Measurements from ENCODE around the gene IZUMO4. TPM values are rescaled to one million over a fixed set of nuclear protein-coding genes. Genes with fewer than 3 reads are reported as not detected.

The IZUMO4 gene
- polyA plus RNA-seq, 1 donor (not counting 4 experiments of a cell fraction or from before 2014, with no cell fraction given): 6.7 TPM

GRCh38 chr19:2079865-2080301, 16.8 kb upstream of the IZUMO4 start:
- Histone ChIP-seq H3K27me3 (ENCODE audit: control insufficient read depth, extremely low read depth, insufficient read depth, low read length) (no peaks in the 10 kb centered on the region), H3K27ac (ENCODE audit: control insufficient read depth, insufficient read depth, low read length) (no peak overlapping the region), H3K9me1 (ENCODE audit: control insufficient read depth, extremely low read depth, insufficient read depth, low read length) (no peaks in the 10 kb centered on the region), H3K4me1 (ENCODE audit: control insufficient read depth, extremely low read depth, insufficient read depth, low read length) (peaks cover 26% of the 10 kb centered on the region), H2AFZ (ENCODE audit: control insufficient read depth, low read length) (no peak overlapping the region), H3K4me2 (ENCODE audit: control insufficient read depth, extremely low read depth, insufficient read depth, low read depth, low read length) (no peak overlapping the region), H3K79me2 (ENCODE audit: control insufficient read depth, insufficient read depth, low read length) (peaks cover 38% of the 10 kb centered on the region), H3K9ac (ENCODE audit: control insufficient read depth, extremely low read depth, insufficient read depth, low read length) (no peak overlapping the region), H3K9me3 (ENCODE audit: control insufficient read depth, low read depth, low read length) (no peaks in the 10 kb centered on the region), H3K36me3 (ENCODE audit: control insufficient read depth in 2 of 2, extremely low read depth in 1 of 2, insufficient read depth in 2 of 2, low read length in 2 of 2) (peaks cover 24 to 39% of the 10 kb centered on the region in 2 experiments), H4K20me1 (ENCODE audit: control insufficient read depth, extremely low read depth, insufficient read depth, low read length) (no peaks in the 10 kb centered on the region), H3K4me3 (ENCODE audit: control insufficient read depth in 2 of 3, extremely low read depth in 1 of 3, insufficient read depth in 2 of 3, low read depth in 1 of 3, low read length in 3 of 3) (no peak overlapping the region)
- TF ChIP-seq EZH2 (IDR thresholded peaks at IDR 0.05; ENCODE audit: low read length): no peak
- TF ChIP-seq, protein P1, sequence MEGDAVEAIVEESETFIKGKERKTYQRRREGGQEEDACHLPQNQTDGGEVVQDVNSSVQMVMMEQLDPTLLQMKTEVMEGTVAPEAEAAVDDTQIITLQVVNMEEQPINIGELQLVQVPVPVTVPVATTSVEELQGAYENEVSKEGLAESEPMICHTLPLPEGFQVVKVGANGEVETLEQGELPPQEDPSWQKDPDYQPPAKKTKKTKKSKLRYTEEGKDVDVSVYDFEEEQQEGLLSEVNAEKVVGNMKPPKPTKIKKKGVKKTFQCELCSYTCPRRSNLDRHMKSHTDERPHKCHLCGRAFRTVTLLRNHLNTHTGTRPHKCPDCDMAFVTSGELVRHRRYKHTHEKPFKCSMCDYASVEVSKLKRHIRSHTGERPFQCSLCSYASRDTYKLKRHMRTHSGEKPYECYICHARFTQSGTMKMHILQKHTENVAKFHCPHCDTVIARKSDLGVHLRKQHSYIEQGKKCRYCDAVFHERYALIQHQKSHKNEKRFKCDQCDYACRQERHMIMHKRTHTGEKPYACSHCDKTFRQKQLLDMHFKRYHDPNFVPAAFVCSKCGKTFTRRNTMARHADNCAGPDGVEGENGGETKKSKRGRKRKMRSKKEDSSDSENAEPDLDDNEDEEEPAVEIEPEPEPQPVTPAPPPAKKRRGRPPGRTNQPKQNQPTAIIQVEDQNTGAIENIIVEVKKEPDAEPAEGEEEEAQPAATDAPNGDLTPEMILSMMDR (optimal IDR thresholded peaks at IDR 0.05 in 1 of 3, IDR thresholded peaks at IDR 0.05 in 1 of 3, conservative IDR thresholded peaks at IDR 0.05 in 1 of 3; ENCODE audit: extremely low read depth in 1 of 3, insufficient read depth in 2 of 3, low read length in 3 of 3): no peak
- FAIRE-seq: no peak
- DNase-seq (ENCODE audit: low read depth, low spot score): no peak
- dilution Hi-C loops (cut with MboI; ENCODE audit: extremely low pct_ligation_motif_present, low sequenced_read_pairs): no loop called here

DNA sequence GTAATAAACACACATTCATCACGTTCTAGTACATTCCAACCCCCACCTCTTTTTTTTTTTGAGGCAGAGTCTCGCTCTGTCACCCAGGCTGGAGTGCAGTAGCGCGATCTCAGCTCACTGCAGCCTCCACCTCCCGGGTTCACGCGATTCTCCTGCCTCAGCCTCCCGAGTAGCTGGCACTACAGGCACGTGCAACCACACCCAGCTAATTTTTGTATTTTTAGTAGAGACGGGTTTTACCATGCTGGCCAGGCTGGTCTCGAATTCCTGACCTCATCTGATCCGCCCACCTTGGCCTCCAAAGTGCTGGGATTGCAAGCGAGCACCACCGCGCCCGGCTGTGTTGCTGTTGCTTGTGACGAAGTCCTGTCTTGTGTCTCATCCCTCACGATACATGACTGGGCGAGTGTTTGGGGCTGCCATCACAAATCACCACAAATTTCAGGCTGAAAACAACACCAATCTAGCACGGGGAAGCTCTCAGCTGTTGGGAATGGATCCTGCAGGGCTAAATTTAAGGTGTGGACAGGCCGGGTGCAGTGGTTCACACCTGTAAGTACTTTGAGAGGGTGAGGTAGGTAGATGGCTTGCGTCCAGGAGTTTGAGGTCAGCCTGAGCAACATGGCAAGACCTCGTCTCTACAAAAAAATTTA, 16.3 kb upstream of the IZUMO4 start:
- H3K27ac ChIP-seq (ENCODE audit: control insufficient read depth, insufficient read depth, low read length): peak overlapping the region; percentile 52
- DNase-seq (ENCODE audit: low read depth, low spot score): no peak
- peaks cover 22 to 33% of the 10 kb centered on the region in 2 experiments for H3K36me3 ChIP-seq (ENCODE audit: control insufficient read depth in 2 of 2, extremely low read depth in 1 of 2, insufficient read depth in 2 of 2, low read length in 2 of 2)

More for the DNA sequence above, 16.3 kb upstream of the IZUMO4 start:
- dilution Hi-C loops (cut with MboI; ENCODE audit: extremely low pct_ligation_motif_present, low sequenced_read_pairs): no loop called here
- Histone ChIP-seq H3K9me1 (ENCODE audit: control insufficient read depth, extremely low read depth, insufficient read depth, low read length) (no peaks in the 10 kb centered on the region), H3K9ac (ENCODE audit: control insufficient read depth, extremely low read depth, insufficient read depth, low read length) (no peak overlapping the region), H3K79me2 (ENCODE audit: control insufficient read depth, insufficient read depth, low read length) (peaks cover 38% of the 10 kb centered on the region), H4K20me1 (ENCODE audit: control insufficient read depth, extremely low read depth, insufficient read depth, low read length) (no peaks in the 10 kb centered on the region), H3K9me3 (ENCODE audit: control insufficient read depth, low read depth, low read length) (no peaks in the 10 kb centered on the region), H3K27me3 (ENCODE audit: control insufficient read depth, extremely low read depth, insufficient read depth, low read length) (no peaks in the 10 kb centered on the region), H3K4me1 (ENCODE audit: control insufficient read depth, extremely low read depth, insufficient read depth, low read length) (peaks cover 30% of the 10 kb centered on the region), H2AFZ (ENCODE audit: control insufficient read depth, low read length) (no peak overlapping the region), H3K4me2 (ENCODE audit: control insufficient read depth, extremely low read depth, insufficient read depth, low read depth, low read length) (peak overlapping the region; percentile 22), H3K4me3 (ENCODE audit: control insufficient read depth in 2 of 3, extremely low read depth in 1 of 3, insufficient read depth in 2 of 3, low read depth in 1 of 3, low read length in 3 of 3) (peak overlapping the region in 1 of 3 experiments; percentile 13)
- peak; percentile 75 for FAIRE-seq
- no peak for TF ChIP-seq EZH2 (IDR thresholded peaks at IDR 0.05; ENCODE audit: low read length)
- TF ChIP-seq, protein P1 (optimal IDR thresholded peaks at IDR 0.05 in 1 of 3, IDR thresholded peaks at IDR 0.05 in 1 of 3, conservative IDR thresholded peaks at IDR 0.05 in 1 of 3; ENCODE audit: extremely low read depth in 1 of 3, insufficient read depth in 2 of 3, low read length in 3 of 3): no peak

Data from keratinocyte (primary cell).